Stomach (tissue), 9 donors: ENCODE measurements around the gene PPP2R5C. TPM values are rescaled to one million over a fixed set of nuclear protein-coding genes. Genes with fewer than 3 reads are reported as not detected.

Experiments
- DNase-seq, 2 donors: peaks; one replicate each; pipeline versions ENCODE4 v3.0.0 to v3.0.0-alpha.2; 2013 to 2019
- H3K27ac ChIP-seq, 5 donors: fragments of 200-600 bp in 4 of 5; sonication (generic) in 4 of 5; one replicate each; pipeline ENCODE4 v1.5.1; 2013 to 2019; ENCODE audit warnings: mild to moderate bottlenecking in 1 of 5, moderate library complexity in 1 of 5
- H3K27me3 ChIP-seq, 3 donors: fragments of 200-600 bp; sonication (generic); one replicate each; pipeline ENCODE4 v1.5.1; 2017 to 2019; ENCODE audit warnings: mixed run types in 1 of 3
- H3K36me3 ChIP-seq, 4 donors: fragments of 200-600 bp; sonication (generic); 1 replicate in 3 of 4; 2 replicates in 1 of 4; pipeline ENCODE4 v1.5.1; 2016 to 2019
- H3K4me1 ChIP-seq, 4 donors: fragments of 200-600 bp; sonication (generic); one replicate each; pipeline ENCODE4 v1.5.1; 2016 to 2019
- H3K4me3 ChIP-seq, 4 donors: fragments of 200-600 bp; sonication (generic) in 3 of 4; one replicate each; pipeline ENCODE4 v1.5.1; 2016 to 2019; ENCODE audit warnings: mild to moderate bottlenecking in 1 of 4
- H3K9me3 ChIP-seq, 4 donors: fragments of 200-600 bp; sonication (generic); one replicate each; pipeline ENCODE4 v1.5.1; 2016 to 2019
- EP300 ChIP-seq: sonication (generic); formaldehyde crosslinking; IDR thresholded peaks from one replicate; pipeline ENCODE4 v1.6.1; 2017; ENCODE audit warnings: antibody characterized with exemption
- POLR2A ChIP-seq, 4 donors: fragments of 450-650 bp; IDR thresholded peaks; one replicate each; pipeline ENCODE4 v1.6.1; 2016; ENCODE audit warnings: antibody characterized with exemption in 4 of 4, control low read depth in 2 of 4, mild to moderate bottlenecking in 1 of 4, moderate library complexity in 1 of 4
- POLR2AphosphoS5 ChIP-seq, 3 donors: sonication (generic); formaldehyde crosslinking; IDR thresholded peaks; one replicate each; pipeline ENCODE4 v1.6.1; 2016; ENCODE audit warnings: antibody characterized with exemption in 3 of 3
- WGBS, 5 donors: extraction: QIAGEN DNeasy Blood & Tissue Kit in 3 of 5; methylation state at CpG; one replicate each; pipeline versions ENCODE4 v1.1.5 to v1.1.7; 2013 to 2018; 5-methylcytosine and 5-hydroxymethylcytosine counted together
- intact Hi-C: fragments of 100-400 bp; cut with DNase I; formaldehyde crosslinking; loops from one replicate; pipeline ENCODE4 v1.15.1; 2023; ENCODE audit warnings: low total_unique reads
- polyA plus RNA-seq, 3 donors: library from polyadenylated mRNA; stranded (reverse); fragments of 200-250 nt; gene quantifications; one replicate each; pipeline ENCODE4 v1.2.3, GENCODE V29; 2013
- total RNA-seq, 5 donors: library from RNA; depleted of rRNA; stranded (reverse); fragments of >200 nt; gene quantifications; one replicate each; pipeline versions ENCODE4 v1.1.0 to v1.2.3, GENCODE V29; 2014 to 2016
- TF ChIP-seq, protein P1 (sequence below), 7 experiments: fragments of 450-650 bp in 4 of 7; fragments of 200-600 bp in 3 of 7; sonication (generic) in 3 of 7; IDR thresholded peaks; one replicate each; pipeline ENCODE4 v1.5.1; 2016 to 2019; ENCODE audit warnings: antibody characterized with exemption in 7 of 7, control low read depth in 2 of 7, mild to moderate bottlenecking in 1 of 7
- donor health status: healthy with polysubstance abuse.
- donor health status: Bipolar disorder and iron deficiency.
- donor health status: healthy.

PPP2R5C gene
- total and polyA plus RNA-seq, 8 donors = 19.7 to 175 (median 89.6) TPM

DNA sequence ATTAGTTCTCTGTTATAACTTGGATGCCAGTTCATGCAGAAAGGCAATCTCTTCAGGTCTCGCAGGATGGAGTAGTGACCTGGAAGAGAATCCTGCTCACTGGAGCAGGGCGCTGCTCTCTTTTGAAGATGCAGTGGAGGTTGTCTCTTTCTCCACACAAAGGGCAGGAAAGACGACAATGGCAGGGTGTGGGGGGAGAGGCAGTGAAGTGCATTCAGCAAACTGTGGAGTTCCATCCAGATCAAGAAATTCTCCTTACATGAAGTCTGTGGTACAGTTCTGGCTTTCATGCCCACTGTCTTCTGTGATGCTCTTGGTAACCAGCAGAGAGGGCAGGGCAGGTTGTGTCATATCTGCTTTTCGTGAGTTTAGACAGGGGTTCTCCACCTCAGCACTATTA lies 6.6 kb upstream of the PPP2R5C start:
- Histone ChIP-seq H3K4me1 (peaks cover 0 to 9% (median 4%) of the 10 kb centered on the region in 4 donors), H3K27ac (no peak overlapping the region)
- intact Hi-C loops = no loop called here

DNA sequence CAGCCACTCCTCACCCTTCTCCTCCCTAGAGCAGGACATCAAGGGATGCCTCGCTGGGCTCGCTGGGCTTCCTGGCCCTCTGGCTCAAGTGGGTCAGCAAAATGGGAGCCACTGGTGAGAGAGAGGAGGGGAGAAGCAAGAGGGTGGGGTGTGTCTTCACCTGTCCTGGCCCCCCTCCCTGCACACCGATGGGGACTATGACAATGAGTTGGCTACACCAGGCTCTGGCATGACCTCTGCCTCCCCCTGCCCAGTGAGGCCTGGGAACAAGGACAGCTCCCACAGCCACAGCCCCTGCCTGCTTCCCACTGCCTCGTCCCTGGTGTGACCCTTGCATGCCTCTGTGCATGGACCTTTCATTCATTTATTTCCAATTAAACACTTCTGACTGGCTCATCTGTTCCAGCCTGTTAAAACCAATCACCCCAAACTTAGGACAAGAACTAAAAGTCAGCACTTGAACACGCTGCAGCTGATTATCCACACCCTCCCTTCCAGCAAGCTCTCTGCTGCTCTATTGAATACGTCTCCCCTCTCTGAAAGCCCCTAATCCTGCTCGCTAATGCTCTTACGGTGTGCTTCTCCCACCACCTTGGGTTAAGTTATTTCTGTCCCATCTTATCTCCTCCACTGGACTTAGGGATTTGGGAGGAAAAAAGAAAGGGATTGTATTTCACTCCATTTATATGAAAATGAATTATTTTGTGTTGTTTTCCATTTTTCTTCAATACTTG lies 5.8 kb upstream of the PPP2R5C start:
- DNase-seq = no peak
- H3K4me1 ChIP-seq = peaks cover 0 to 9% (median 6%) of the 10 kb centered on the region in 4 donors
- H3K27me3 ChIP-seq = peaks cover 0 to 33% (median 0%) of the 10 kb centered on the region in 3 donors
- TF ChIP-seq, protein P1, sequence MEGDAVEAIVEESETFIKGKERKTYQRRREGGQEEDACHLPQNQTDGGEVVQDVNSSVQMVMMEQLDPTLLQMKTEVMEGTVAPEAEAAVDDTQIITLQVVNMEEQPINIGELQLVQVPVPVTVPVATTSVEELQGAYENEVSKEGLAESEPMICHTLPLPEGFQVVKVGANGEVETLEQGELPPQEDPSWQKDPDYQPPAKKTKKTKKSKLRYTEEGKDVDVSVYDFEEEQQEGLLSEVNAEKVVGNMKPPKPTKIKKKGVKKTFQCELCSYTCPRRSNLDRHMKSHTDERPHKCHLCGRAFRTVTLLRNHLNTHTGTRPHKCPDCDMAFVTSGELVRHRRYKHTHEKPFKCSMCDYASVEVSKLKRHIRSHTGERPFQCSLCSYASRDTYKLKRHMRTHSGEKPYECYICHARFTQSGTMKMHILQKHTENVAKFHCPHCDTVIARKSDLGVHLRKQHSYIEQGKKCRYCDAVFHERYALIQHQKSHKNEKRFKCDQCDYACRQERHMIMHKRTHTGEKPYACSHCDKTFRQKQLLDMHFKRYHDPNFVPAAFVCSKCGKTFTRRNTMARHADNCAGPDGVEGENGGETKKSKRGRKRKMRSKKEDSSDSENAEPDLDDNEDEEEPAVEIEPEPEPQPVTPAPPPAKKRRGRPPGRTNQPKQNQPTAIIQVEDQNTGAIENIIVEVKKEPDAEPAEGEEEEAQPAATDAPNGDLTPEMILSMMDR (IDR thresholded peaks at IDR 0.05) = no peak
- TF ChIP-seq POLR2AphosphoS5 (IDR thresholded peaks at IDR 0.05) = no peak
- no peaks in the 10 kb centered on the region for H3K36me3 ChIP-seq
- H3K9me3 ChIP-seq = peaks cover 0 to 9% (median 0%) of the 10 kb centered on the region in 4 donors
- intact Hi-C loops = no loop called here
- H3K27ac ChIP-seq = no peak overlapping the region
- H3K4me3 ChIP-seq = no peak overlapping the region
- WGBS, 5 donors = 71 to 82% (median 75%) methylated on average over 7 to 8 of the region's 8 CpGs

More for the DNA sequence above, 6.6 kb upstream of the PPP2R5C start:
- WGBS, 5 donors = 68 to 86% (median 78%) methylated on average over 4 of the region's 4 CpGs
- no peak for DNase-seq
- Histone ChIP-seq H3K9me3 (peaks cover 0 to 9% (median 0%) of the 10 kb centered on the region in 4 donors), H3K4me3 (no peak overlapping the region), H3K27me3 (peaks cover 0 to 42% (median 0%) of the 10 kb centered on the region in 3 donors), H3K36me3 (no peaks in the 10 kb centered on the region)
- TF ChIP-seq, protein P1 (IDR thresholded peaks at IDR 0.05) = no peak
- TF ChIP-seq POLR2A (IDR thresholded peaks at IDR 0.05) (no peak), POLR2AphosphoS5 (IDR thresholded peaks at IDR 0.05) (no peak), EP300 (no peak)

DNA sequence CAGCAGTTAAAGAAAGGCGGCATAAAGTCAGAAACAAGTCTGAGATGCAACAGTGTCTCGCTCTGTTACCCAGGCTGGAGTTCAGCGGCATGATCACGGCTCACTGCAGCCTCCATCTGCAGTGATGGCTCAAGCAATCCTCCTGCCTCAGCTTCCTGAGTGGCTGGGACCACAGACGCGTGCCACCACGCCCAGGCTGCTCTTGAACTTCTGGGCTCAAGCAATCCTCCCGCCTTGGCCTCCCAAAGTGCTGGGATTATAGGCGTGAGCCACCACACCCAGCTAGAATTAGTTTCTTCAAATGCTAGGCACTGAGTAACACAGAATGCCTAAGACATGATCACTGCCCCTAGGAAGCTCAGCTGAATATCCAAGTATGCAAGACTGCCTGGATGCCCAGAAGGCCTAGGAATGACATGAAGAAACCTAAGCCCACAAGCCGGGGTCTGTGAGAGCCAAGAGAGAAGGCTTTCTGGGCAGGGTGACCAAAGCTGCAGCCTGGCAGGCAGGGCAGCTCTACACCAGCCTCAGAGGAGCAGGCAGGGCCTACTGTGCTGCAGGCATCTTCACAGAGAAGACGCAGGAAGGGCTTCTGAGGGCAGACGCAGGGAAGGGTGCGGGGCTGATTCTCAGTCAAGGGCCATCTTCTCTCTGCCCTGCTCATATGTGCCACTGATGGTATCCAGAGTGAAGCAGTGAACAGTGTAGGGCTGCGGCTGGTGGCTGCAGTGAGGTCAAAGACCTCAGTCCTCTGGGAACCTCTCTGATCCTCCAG lies 4.3 kb upstream of the PPP2R5C start:
- intact Hi-C loops = no loop called here
- peaks cover 0 to 26% (median 0%) of the 10 kb centered on the region in 3 donors for H3K27me3 ChIP-seq
- DNase-seq = no peak
- TF ChIP-seq, protein P1 (IDR thresholded peaks at IDR 0.05) = no peak
- TF ChIP-seq EP300 (no peak), POLR2AphosphoS5 (IDR thresholded peaks at IDR 0.05) (no peak), POLR2A (IDR thresholded peaks at IDR 0.05) (no peak)
- 84 to 95% (median 92%) methylated on average over 13 to 14 of the region's 14 CpGs for WGBS, 5 donors
- H3K4me3 ChIP-seq = no peak overlapping the region
- peaks cover 0 to 10% (median 8%) of the 10 kb centered on the region in 4 donors for H3K4me1 ChIP-seq
- no peaks in the 10 kb centered on the region for H3K36me3 ChIP-seq
- peaks cover 0 to 9% (median 0%) of the 10 kb centered on the region in 4 donors for H3K9me3 ChIP-seq
- no peak overlapping the region for H3K27ac ChIP-seq

DNA sequence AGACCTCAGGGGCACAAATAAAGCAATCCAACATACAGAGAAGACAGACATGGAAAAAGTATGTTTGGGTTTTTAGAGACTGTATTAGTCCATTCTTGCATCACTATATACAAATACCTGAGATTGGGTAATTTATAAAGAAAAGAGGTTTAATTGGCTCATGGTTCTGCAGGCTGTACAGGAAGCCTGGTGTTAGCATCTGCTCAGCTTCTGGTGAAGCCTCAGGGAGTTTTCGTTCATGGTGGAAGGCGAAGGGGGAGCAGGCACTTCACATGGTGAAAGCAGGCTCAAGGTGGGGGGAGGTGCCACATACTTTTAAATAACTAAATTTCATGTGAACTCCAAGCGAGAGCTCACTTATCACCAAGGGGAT lies 3.7 kb upstream of the PPP2R5C start:
- Histone ChIP-seq H3K4me3 (no peak overlapping the region), H3K36me3 (no peaks in the 10 kb centered on the region), H3K27ac (no peak overlapping the region), H3K9me3 (peaks cover 0 to 9% (median 0%) of the 10 kb centered on the region in 4 donors), H3K27me3 (peaks cover 0 to 22% (median 0%) of the 10 kb centered on the region in 3 donors), H3K4me1 (peaks cover 4 to 16% (median 13%) of the 10 kb centered on the region in 4 donors)
- 92 to 97% (median 94%) methylated on average over 3 of the region's 3 CpGs for WGBS, 5 donors
- intact Hi-C loops = no loop called here
- DNase-seq = no peak
- no peak for TF ChIP-seq POLR2A (IDR thresholded peaks at IDR 0.05)
- TF ChIP-seq, protein P1 (IDR thresholded peaks at IDR 0.05) = no peak
- no peak for TF ChIP-seq EP300
- TF ChIP-seq POLR2AphosphoS5 (IDR thresholded peaks at IDR 0.05) = no peak
